HepG2 (cell line): Measurements from ENCODE around the gene SFXN1. TPM values are rescaled to one million over a fixed set of nuclear protein-coding genes. Genes with fewer than 3 reads are reported as not detected.

ENCODE experiments used
- ATM ChIP-seq: fragments of 450-650 bp; IDR thresholded peaks from 2 replicates; pipeline ENCODE4 v1.7.1; 2017; ENCODE audit warnings: mild to moderate bottlenecking, borderline replicate concordance
- HOXA3 ChIP-seq: sonication (generic); formaldehyde crosslinking; IDR thresholded peaks from 2 replicates; pipeline ENCODE4 v1.5.0; 2020; ENCODE audit warnings: missing genetic modification reagents
- KLF12 ChIP-seq: sonication (generic); formaldehyde crosslinking; IDR thresholded peaks from 2 replicates; pipeline ENCODE4 v1.4.0; 2020; ENCODE audit warnings: missing genetic modification reagents, borderline replicate concordance
- KLF16 ChIP-seq, 2 experiments: sonication (generic) in 1 of 2; formaldehyde crosslinking in 1 of 2; IDR thresholded peaks; 2 replicates each; pipeline versions ENCODE4 v1.6.1 to v1.8.0; 2016 to 2023; ENCODE audit warnings: missing genetic modification reagents in 2 of 2, missing compliant biosample characterization in 1 of 2
- SSRP1 ChIP-seq: IDR thresholded peaks from 2 replicates; pipeline ENCODE4 v1.6.1; 2016; ENCODE audit warnings: control low read depth
- ZNF335 ChIP-seq: sonication (generic); formaldehyde crosslinking; IDR thresholded peaks from 2 replicates; pipeline ENCODE4 v1.4.0; 2020; ENCODE audit warnings: missing genetic modification reagents
- ZNF350 ChIP-seq: sonication (generic); formaldehyde crosslinking; IDR thresholded peaks from 2 replicates; pipeline ENCODE4 v1.4.0; 2020; ENCODE audit warnings: mild to moderate bottlenecking, low read depth, missing genetic modification reagents, borderline replicate concordance
- ZNF570 ChIP-seq: sonication (generic); formaldehyde crosslinking; IDR thresholded peaks from 2 replicates; pipeline ENCODE4 v1.4.0; 2020; ENCODE audit warnings: mild to moderate bottlenecking, missing genetic modification reagents, borderline replicate concordance
- ZNF83 ChIP-seq: sonication (generic); formaldehyde crosslinking; IDR thresholded peaks from 2 replicates; pipeline ENCODE4 v1.4.0; 2020; ENCODE audit warnings: missing genetic modification reagents, mild to moderate bottlenecking, borderline replicate concordance
- polyA plus RNA-seq, 8 experiments: library from polyadenylated mRNA; depleted of rRNA in 3 of 8; stranded (reverse) in 7 of 8; unstranded in 1 of 8; fragments of >200 nt; fragmentation: Illumina TruSeq in 4 of 8; extraction: Trizol in 4 of 8; gene quantifications; 2 replicates each; pipeline versions ENCODE4 v1.2.1 to v1.2.3, GENCODE V29; 2011 to 2016; ENCODE audit warnings: low read depth in 4 of 8, missing spikeins in 1 of 8, mixed read lengths in 1 of 8; ENCODE audit not compliant: insufficient read depth in 1 of 8
- total RNA-seq, 5 experiments: library from RNA; depleted of rRNA; stranded (reverse); fragments of >200 nt; fragmentation: Illumina TruSeq; extraction: Trizol; gene quantifications; 2 replicates each; pipeline ENCODE4 v1.2.3, GENCODE V29; 2016; ENCODE audit warnings: low read depth in 1 of 5
- TF ChIP-seq, protein P1 (sequence below): sonication (generic); formaldehyde crosslinking; IDR thresholded peaks from 2 replicates; pipeline ENCODE4 v1.5.1; 2020; ENCODE audit warnings: mild to moderate bottlenecking, missing genetic modification reagents, moderate library complexity
- TF ChIP-seq, protein P2 (sequence below), 2 experiments: fragments of 450-650 bp in 1 of 2; sonication (generic) in 1 of 2; formaldehyde crosslinking; IDR thresholded peaks; 2 replicates each; pipeline versions ENCODE4 v1.5.0 to v1.8.0; 2020 to 2022; ENCODE audit warnings: mild to moderate bottlenecking in 1 of 2, missing genetic modification reagents in 1 of 2
- TF ChIP-seq, protein P3 (sequence below): sonication (generic); formaldehyde crosslinking; IDR thresholded peaks from 2 replicates; pipeline ENCODE4 v1.5.0; 2020; ENCODE audit warnings: mild to moderate bottlenecking, missing genetic modification reagents, moderate library complexity
- TF ChIP-seq, protein P4 (sequence below), 2 experiments: IDR thresholded peaks; 2 replicates each; pipeline ENCODE4 v1.6.1; 2011 to 2012; ENCODE audit warnings: low read length in 2 of 2, borderline replicate concordance in 1 of 2, low read depth in 1 of 2, mild to moderate bottlenecking in 1 of 2, moderate library complexity in 1 of 2
- TF ChIP-seq, protein P5 (sequence below): sonication (generic); formaldehyde crosslinking; IDR thresholded peaks from 2 replicates; pipeline ENCODE4 v1.5.1; 2020; ENCODE audit warnings: mild to moderate bottlenecking, moderate library complexity, missing genetic modification reagents

Gene SFXN1
- total and polyA plus RNA-seq, 2 of the 13 experiments (the other 11 are each of a cell fraction or from before 2014, with no cell fraction given): 122 to 135 TPM

DNA sequence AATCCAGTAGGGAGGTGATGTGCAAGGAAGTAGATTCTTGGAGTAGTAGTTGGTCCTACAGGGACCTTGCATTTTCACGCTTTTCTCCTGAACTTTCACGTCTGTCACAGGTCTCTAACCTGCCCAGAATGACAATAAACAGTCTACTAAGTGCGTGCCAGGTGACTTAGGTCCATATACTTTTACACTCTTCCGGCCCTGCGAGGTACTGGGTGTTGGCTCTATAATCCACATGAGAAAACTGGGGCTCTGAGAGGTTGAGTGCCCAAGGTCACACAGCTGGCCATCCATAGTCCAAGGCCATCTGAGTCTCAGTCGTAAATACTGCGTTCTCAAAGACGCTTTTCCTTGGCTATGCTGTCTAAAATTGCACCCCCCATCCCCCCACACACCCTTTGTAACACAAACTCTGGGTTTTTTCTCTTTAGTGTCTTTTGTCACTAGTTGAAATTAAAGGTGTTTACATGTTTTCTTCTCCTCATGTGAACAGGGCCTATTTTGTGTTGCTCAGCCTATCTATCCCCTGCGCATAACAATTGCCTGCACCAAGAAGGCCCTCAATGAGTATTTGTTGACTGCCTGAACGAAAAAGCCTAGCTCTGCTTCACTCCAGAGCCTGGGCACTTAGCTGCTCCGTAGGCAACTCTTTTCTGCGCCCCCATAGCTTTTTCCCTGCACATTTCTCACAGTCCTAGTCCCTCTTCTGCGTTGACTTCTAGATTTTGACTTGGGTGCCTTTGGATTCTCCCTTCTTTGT is 943 bp downstream of the SFXN1 start (continued):
- TF ChIP-seq, protein P1, sequence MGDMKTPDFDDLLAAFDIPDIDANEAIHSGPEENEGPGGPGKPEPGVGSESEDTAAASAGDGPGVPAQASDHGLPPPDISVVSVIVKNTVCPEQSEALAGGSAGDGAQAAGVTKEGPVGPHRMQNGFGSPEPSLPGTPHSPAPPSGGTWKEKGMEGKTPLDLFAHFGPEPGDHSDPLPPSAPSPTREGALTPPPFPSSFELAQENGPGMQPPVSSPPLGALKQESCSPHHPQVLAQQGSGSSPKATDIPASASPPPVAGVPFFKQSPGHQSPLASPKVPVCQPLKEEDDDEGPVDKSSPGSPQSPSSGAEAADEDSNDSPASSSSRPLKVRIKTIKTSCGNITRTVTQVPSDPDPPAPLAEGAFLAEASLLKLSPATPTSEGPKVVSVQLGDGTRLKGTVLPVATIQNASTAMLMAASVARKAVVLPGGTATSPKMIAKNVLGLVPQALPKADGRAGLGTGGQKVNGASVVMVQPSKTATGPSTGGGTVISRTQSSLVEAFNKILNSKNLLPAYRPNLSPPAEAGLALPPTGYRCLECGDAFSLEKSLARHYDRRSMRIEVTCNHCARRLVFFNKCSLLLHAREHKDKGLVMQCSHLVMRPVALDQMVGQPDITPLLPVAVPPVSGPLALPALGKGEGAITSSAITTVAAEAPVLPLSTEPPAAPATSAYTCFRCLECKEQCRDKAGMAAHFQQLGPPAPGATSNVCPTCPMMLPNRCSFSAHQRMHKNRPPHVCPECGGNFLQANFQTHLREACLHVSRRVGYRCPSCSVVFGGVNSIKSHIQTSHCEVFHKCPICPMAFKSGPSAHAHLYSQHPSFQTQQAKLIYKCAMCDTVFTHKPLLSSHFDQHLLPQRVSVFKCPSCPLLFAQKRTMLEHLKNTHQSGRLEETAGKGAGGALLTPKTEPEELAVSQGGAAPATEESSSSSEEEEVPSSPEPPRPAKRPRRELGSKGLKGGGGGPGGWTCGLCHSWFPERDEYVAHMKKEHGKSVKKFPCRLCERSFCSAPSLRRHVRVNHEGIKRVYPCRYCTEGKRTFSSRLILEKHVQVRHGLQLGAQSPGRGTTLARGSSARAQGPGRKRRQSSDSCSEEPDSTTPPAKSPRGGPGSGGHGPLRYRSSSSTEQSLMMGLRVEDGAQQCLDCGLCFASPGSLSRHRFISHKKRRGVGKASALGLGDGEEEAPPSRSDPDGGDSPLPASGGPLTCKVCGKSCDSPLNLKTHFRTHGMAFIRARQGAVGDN (CRISPR knock-in tag): peak; percentile 1; the same call in 1 of the 2 replicates
- TF ChIP-seq ZNF570 (CRISPR knock-in tag) (no peak), KLF16 (CRISPR knock-in tag; IDR thresholded peaks at IDR 0.05) (peak in 1 of 2 experiments; percentile 13; a peak in 1 of 4 replicates), KLF12 (CRISPR knock-in tag) (no peak), SSRP1 (CRISPR knock-in tag) (0 out of 2 replicates have a peak, but pooled peaks have one; percentile 29), ATM (no peak), HOXA3 (no peak), ZNF83 (CRISPR knock-in tag) (no peak), ZNF335 (CRISPR knock-in tag) (peak; percentile 76), ZNF350 (CRISPR knock-in tag) (0 out of 2 replicates have a peak, but pooled peaks have one; percentile 9)
- TF ChIP-seq, protein P2, sequence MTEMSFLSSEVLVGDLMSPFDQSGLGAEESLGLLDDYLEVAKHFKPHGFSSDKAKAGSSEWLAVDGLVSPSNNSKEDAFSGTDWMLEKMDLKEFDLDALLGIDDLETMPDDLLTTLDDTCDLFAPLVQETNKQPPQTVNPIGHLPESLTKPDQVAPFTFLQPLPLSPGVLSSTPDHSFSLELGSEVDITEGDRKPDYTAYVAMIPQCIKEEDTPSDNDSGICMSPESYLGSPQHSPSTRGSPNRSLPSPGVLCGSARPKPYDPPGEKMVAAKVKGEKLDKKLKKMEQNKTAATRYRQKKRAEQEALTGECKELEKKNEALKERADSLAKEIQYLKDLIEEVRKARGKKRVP (CRISPR knock-in tag; IDR thresholded peaks at IDR 0.05): 0 out of 4 replicates have a peak, but pooled peaks of 1 of the 2 experiments have one; percentile 21
- TF ChIP-seq, protein P3, sequence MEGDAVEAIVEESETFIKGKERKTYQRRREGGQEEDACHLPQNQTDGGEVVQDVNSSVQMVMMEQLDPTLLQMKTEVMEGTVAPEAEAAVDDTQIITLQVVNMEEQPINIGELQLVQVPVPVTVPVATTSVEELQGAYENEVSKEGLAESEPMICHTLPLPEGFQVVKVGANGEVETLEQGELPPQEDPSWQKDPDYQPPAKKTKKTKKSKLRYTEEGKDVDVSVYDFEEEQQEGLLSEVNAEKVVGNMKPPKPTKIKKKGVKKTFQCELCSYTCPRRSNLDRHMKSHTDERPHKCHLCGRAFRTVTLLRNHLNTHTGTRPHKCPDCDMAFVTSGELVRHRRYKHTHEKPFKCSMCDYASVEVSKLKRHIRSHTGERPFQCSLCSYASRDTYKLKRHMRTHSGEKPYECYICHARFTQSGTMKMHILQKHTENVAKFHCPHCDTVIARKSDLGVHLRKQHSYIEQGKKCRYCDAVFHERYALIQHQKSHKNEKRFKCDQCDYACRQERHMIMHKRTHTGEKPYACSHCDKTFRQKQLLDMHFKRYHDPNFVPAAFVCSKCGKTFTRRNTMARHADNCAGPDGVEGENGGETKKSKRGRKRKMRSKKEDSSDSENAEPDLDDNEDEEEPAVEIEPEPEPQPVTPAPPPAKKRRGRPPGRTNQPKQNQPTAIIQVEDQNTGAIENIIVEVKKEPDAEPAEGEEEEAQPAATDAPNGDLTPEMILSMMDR: no peak
- TF ChIP-seq, protein P4, sequence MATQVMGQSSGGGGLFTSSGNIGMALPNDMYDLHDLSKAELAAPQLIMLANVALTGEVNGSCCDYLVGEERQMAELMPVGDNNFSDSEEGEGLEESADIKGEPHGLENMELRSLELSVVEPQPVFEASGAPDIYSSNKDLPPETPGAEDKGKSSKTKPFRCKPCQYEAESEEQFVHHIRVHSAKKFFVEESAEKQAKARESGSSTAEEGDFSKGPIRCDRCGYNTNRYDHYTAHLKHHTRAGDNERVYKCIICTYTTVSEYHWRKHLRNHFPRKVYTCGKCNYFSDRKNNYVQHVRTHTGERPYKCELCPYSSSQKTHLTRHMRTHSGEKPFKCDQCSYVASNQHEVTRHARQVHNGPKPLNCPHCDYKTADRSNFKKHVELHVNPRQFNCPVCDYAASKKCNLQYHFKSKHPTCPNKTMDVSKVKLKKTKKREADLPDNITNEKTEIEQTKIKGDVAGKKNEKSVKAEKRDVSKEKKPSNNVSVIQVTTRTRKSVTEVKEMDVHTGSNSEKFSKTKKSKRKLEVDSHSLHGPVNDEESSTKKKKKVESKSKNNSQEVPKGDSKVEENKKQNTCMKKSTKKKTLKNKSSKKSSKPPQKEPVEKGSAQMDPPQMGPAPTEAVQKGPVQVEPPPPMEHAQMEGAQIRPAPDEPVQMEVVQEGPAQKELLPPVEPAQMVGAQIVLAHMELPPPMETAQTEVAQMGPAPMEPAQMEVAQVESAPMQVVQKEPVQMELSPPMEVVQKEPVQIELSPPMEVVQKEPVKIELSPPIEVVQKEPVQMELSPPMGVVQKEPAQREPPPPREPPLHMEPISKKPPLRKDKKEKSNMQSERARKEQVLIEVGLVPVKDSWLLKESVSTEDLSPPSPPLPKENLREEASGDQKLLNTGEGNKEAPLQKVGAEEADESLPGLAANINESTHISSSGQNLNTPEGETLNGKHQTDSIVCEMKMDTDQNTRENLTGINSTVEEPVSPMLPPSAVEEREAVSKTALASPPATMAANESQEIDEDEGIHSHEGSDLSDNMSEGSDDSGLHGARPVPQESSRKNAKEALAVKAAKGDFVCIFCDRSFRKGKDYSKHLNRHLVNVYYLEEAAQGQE (IDR thresholded peaks at IDR 0.05; ENCODE audit: borderline replicate concordance in 1 of 2, low read depth in 1 of 2, low read length in 2 of 2): 0 out of 4 replicates have a peak, but pooled peaks of 1 of the 2 experiments have one; percentile 3
- TF ChIP-seq, protein P5, sequence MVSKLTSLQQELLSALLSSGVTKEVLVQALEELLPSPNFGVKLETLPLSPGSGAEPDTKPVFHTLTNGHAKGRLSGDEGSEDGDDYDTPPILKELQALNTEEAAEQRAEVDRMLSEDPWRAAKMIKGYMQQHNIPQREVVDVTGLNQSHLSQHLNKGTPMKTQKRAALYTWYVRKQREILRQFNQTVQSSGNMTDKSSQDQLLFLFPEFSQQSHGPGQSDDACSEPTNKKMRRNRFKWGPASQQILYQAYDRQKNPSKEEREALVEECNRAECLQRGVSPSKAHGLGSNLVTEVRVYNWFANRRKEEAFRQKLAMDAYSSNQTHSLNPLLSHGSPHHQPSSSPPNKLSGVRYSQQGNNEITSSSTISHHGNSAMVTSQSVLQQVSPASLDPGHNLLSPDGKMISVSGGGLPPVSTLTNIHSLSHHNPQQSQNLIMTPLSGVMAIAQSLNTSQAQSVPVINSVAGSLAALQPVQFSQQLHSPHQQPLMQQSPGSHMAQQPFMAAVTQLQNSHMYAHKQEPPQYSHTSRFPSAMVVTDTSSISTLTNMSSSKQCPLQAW (CRISPR knock-in tag): peak; percentile 14; the same call in 1 of the 2 replicates
